Measurements from ENCODE around the gene TGFBR3. TPM values are rescaled to one million over a fixed set of nuclear protein-coding genes. Genes with fewer than 3 reads are reported as not detected.

TGFBR3 gene
- total RNA-seq, 1 experiment from 2014 or later = 14.5 TPM

GRCh38 chr1:91796390-91796654, 89.6 kb downstream of the TGFBR3 start:
- H3K36me3 ChIP-seq (ENCODE audit: control insufficient read depth, insufficient read depth, low read length) = no peaks in the 10 kb centered on the region
- BruUV-seq (replicated peaks) = no TSS peak
- no peaks in the 10 kb centered on the region for H3K9me3 ChIP-seq (ENCODE audit: control insufficient read depth, insufficient read depth, low read depth, low read length)
- ChIA-PET POLR2A (no interaction called here), CTCF (no interaction called here)
- intact Hi-C loops (cut with micrococcal nuclease; ENCODE audit: unreplicated experiment) (no loop called here), in situ Hi-C loops (cut with HindIII; ENCODE audit: low pct_unique_long_range_greater_than_20kb, low sequenced_read_pairs) (no loop called here)
- no peaks in the 10 kb centered on the region for H3K27me3 ChIP-seq (ENCODE audit: control insufficient read depth, insufficient read depth, low read length)
- peaks cover 11% of the 10 kb centered on the region for H3K4me1 ChIP-seq (ENCODE audit: control insufficient read depth, insufficient read depth, low read length)
- ATAC-seq (no peak), DNase-seq (ENCODE audit: low read depth, low spot score) (no peak)
- no peak for TF ChIP-seq CTCF (IDR thresholded peaks at IDR 0.05)
- no peak for TF ChIP-seq REST (IDR thresholded peaks at IDR 0.05; ENCODE audit: insufficient read depth in 1 of 2, low read depth in 2 of 2, low read length in 1 of 2)
- no peak for TF ChIP-seq TCF7L2 (IDR thresholded peaks at IDR 0.05; ENCODE audit: low read depth, low read length)
- TF ChIP-seq POLR2AphosphoS5 (IDR thresholded peaks at IDR 0.05; ENCODE audit: low read depth, low read length) = no peak
- no peak overlapping the region for H3K27ac ChIP-seq (ENCODE audit: low read length)
- no peak overlapping the region for H3K4me3 ChIP-seq (ENCODE audit: low read depth in 2 of 2, low read length in 2 of 2)

- Histone ChIP-seq H3K27ac (ENCODE audit: low read length) (no peak overlapping the region; the same call in 1 of the 2 replicates), H3K4me3 (ENCODE audit: low read depth in 2 of 2, low read length in 2 of 2) (no peak overlapping the region), H3K36me3 (ENCODE audit: control insufficient read depth, insufficient read depth, low read length) (no peaks in the 10 kb centered on the region), H3K4me1 (ENCODE audit: control insufficient read depth, insufficient read depth, low read length) (peaks cover 13% of the 10 kb centered on the region), H3K27me3 (ENCODE audit: control insufficient read depth, insufficient read depth, low read length) (no peaks in the 10 kb centered on the region), H3K9me3 (ENCODE audit: control insufficient read depth, insufficient read depth, low read depth, low read length) (no peaks in the 10 kb centered on the region)
- in situ Hi-C loops (cut with HindIII; ENCODE audit: low pct_unique_long_range_greater_than_20kb, low sequenced_read_pairs) = no loop called here
- POLR2A ChIA-PET = no interaction called here
- BruUV-seq (replicated peaks) = no TSS peak
- CTCF ChIA-PET = no interaction called here
- DNase-seq (ENCODE audit: low read depth, low spot score) = no peak
- intact Hi-C loops (cut with micrococcal nuclease; ENCODE audit: unreplicated experiment) = no loop called here
- TF ChIP-seq POLR2AphosphoS5 (IDR thresholded peaks at IDR 0.05; ENCODE audit: low read depth, low read length) (no peak), REST (IDR thresholded peaks at IDR 0.05; ENCODE audit: insufficient read depth in 1 of 2, low read depth in 2 of 2, low read length in 1 of 2) (no peak), SIN3A (IDR thresholded peaks at IDR 0.05; ENCODE audit: borderline replicate concordance, insufficient read depth, low read depth, low read length) (no peak), CTCF (IDR thresholded peaks at IDR 0.05) (no peak), TCF7L2 (IDR thresholded peaks at IDR 0.05; ENCODE audit: low read depth, low read length) (no peak)
- no peak for ATAC-seq
Measured at GRCh38 chr1:91795591-91796389, 90.2 kb downstream of the TGFBR3 start.

All from Panc1 (cell line).